ENCODE measurements around the gene AKAP1. TPM values are rescaled to one million over a fixed set of nuclear protein-coding genes. Genes with fewer than 3 reads are reported as not detected.

The AKAP1 gene
- total RNA-seq, 1 donor from 2014 or later: 28.6 TPM

DNA sequence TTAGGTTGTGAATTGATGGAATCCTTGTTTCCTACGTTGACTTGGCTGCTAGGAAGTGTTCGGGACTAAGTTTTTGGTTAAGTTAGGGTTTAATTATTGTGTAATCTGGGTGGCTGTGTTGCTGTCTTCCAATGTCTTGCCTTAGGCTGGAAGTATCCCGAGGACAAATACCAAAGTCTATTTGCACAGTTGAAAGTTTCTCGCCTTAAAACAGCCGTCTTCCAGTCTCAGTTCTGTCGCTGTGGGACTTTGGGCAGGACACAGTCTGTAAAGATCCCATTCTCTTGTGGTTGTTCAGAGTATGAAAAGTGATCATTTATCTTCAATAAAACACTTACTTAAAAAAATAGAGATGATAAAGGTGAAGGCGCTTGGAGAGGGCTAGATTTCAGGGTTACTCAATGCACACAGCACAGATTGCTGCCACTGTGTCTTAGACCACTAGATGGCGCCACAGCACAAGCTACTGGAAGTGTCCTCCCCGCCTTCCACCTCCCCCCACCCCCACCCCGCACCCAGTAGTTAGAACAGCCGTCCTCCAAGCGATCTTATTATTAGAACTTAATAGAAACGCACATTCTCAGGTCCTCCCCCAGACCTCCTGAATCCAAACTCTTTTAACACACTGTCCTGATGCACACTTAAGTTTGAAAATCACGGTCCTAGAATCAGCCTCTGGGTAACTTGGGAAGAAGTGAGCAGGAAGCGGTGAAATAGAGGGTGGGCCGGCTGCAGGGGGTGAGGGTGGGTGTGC lies 45.8 kb downstream of the AKAP1 start:
- Histone ChIP-seq H3K27me3 (ENCODE audit: control insufficient read depth, insufficient read depth, low read length) (no peaks in the 10 kb centered on the region), H3K36me3 (ENCODE audit: control insufficient read depth, insufficient read depth, low read length) (no peaks in the 10 kb centered on the region), H3K4me3 (ENCODE audit: low read depth, low read length) (peak overlapping the region; percentile 22)
- TF ChIP-seq, protein P1, sequence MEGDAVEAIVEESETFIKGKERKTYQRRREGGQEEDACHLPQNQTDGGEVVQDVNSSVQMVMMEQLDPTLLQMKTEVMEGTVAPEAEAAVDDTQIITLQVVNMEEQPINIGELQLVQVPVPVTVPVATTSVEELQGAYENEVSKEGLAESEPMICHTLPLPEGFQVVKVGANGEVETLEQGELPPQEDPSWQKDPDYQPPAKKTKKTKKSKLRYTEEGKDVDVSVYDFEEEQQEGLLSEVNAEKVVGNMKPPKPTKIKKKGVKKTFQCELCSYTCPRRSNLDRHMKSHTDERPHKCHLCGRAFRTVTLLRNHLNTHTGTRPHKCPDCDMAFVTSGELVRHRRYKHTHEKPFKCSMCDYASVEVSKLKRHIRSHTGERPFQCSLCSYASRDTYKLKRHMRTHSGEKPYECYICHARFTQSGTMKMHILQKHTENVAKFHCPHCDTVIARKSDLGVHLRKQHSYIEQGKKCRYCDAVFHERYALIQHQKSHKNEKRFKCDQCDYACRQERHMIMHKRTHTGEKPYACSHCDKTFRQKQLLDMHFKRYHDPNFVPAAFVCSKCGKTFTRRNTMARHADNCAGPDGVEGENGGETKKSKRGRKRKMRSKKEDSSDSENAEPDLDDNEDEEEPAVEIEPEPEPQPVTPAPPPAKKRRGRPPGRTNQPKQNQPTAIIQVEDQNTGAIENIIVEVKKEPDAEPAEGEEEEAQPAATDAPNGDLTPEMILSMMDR (IDR thresholded peaks at IDR 0.05; ENCODE audit: insufficient read depth, low read length, poor library complexity, severe bottlenecking): peak; percentile 87
- peak; percentile 19 for DNase-seq (ENCODE audit: low read depth)

DNA sequence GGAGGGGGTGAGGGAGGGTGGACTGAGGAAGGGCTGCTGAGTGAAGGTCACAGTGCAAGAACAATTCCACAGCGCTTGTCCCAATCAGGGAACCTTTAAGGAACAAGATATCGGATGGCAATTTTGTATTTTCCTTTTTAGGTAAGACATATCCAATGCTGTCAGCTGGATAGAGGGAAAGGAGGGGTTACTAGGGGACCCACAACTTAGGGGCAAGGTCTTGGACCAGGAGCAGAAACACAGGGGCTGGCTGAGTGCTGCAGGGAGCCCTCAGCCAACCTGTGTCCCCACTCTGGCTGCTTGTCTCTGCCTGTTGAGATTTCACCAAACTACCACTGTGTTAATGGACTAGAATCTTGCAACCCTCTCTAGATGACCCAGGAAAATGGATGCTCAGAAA lies 47.6 kb downstream of the AKAP1 start:
- H3K27me3 ChIP-seq (ENCODE audit: control insufficient read depth, insufficient read depth, low read length): peaks cover 2% of the 10 kb centered on the region
- H3K36me3 ChIP-seq (ENCODE audit: control insufficient read depth, insufficient read depth, low read length): no peaks in the 10 kb centered on the region
- no peak overlapping the region for H3K4me3 ChIP-seq (ENCODE audit: low read depth, low read length)
- no peak for DNase-seq (ENCODE audit: low read depth)
- TF ChIP-seq, protein P1 (IDR thresholded peaks at IDR 0.05; ENCODE audit: insufficient read depth, low read length, poor library complexity, severe bottlenecking): no peak

DNA sequence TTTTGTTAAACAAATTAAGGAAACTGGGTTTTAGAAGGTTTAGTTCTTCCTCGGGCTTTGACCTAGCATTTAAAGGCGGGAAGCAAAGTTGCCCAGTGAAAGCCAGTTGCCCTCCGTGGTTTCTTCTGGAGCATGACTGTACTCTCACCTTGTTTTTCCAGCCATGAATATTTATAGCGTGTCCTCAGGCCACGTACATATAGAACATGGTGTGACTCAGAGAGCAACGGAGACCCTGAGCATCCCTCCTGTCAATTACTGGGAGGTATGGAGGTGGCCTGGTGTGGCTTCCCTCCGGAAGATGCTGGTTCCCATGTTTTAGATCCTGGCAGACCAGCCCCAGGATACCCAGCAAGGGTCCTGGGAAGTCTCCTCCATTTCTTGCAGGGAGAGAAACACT lies 48.4 kb downstream of the AKAP1 start:
- Histone ChIP-seq H3K36me3 (ENCODE audit: control insufficient read depth, insufficient read depth, low read length) (no peaks in the 10 kb centered on the region), H3K27me3 (ENCODE audit: control insufficient read depth, insufficient read depth, low read length) (peaks cover 4% of the 10 kb centered on the region), H3K4me3 (ENCODE audit: low read depth, low read length) (no peak overlapping the region)
- DNase-seq (ENCODE audit: low read depth): no peak
- TF ChIP-seq, protein P1 (IDR thresholded peaks at IDR 0.05; ENCODE audit: insufficient read depth, low read length, poor library complexity, severe bottlenecking): no peak

DNA sequence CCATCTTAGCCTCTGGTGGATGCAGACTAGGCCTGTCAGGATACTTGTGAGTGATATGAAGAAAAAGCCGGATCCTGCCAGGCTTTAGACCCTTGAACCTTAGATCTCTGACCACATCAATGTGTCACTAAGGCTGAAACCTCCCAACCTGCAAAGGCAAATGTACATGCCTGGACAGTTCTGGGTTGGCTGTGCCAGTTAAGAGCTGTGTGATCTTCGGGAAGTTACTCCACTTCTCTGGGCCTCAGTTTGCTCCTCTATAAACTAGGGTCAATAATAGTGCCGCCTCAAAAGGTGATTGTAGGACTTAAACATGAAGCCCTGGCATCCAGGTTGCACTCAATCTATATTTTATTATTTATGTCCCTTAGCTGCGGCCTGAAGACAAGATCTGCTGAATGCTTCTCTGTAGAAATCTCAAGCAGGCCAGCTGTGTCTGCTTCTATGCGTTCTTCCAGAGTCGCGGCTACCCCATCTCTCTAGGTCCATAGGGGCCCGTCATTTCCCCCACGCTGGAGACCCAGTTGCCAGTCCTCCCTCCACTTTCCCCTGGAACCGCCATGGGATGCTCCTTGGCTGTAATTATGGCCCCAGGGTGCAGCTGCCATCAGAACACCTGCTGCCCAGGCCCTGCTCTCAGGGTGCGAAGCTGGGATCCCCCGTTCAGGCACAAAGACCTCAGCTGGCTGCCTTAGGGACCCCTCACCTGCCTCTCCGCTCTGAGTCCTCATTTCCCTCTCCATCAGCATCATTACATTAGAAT lies 50.2 kb downstream of the AKAP1 start:
- H3K36me3 ChIP-seq (ENCODE audit: control insufficient read depth, insufficient read depth, low read length): no peaks in the 10 kb centered on the region
- TF ChIP-seq, protein P1 (IDR thresholded peaks at IDR 0.05; ENCODE audit: insufficient read depth, low read length, poor library complexity, severe bottlenecking): no peak
- no peak overlapping the region for H3K4me3 ChIP-seq (ENCODE audit: low read depth, low read length)
- no peak for DNase-seq (ENCODE audit: low read depth)
- peaks cover 4% of the 10 kb centered on the region for H3K27me3 ChIP-seq (ENCODE audit: control insufficient read depth, insufficient read depth, low read length)

DNA sequence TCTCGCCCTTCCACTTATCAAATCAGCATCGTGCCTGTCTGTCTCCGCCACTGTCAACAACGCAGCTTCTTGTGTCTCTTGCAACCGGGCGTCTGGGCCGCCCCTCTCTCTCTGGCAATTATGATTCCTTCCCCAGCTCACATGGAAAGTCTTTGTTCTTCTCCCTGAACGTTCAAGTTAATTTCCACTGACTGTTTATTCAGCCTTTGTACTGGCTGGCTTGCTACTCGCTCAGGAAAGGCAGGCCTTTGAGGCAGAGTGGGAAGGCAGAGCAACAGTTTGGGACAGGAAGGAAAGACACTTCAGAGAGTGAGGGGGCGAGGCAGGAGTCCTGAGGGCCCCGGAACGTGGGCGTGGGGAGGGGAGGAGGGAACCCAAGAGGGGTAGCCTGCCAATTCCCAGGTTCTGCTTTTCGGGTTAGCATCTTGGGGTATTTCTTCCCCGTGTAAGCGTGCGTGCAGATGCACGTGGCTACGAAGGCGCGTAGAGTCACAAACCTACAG lies 50.8 kb downstream of the AKAP1 start:
- no peak overlapping the region for H3K4me3 ChIP-seq (ENCODE audit: low read depth, low read length)
- no peak for DNase-seq (ENCODE audit: low read depth)
- peaks cover 4% of the 10 kb centered on the region for H3K27me3 ChIP-seq (ENCODE audit: control insufficient read depth, insufficient read depth, low read length)
- TF ChIP-seq, protein P1 (IDR thresholded peaks at IDR 0.05; ENCODE audit: insufficient read depth, low read length, poor library complexity, severe bottlenecking): no peak
- H3K36me3 ChIP-seq (ENCODE audit: control insufficient read depth, insufficient read depth, low read length): no peaks in the 10 kb centered on the region
